Neural cell (in vitro differentiated cells): ENCODE measurements around the gene TOB1.

Experiments
- EP300 ChIP-seq: fragments of 450-650 bp; conservative IDR thresholded peaks from 2 replicates; pipeline ENCODE4 v1.6.1; 2014; ENCODE audit warnings: antibody characterized with exemption, mild to moderate bottlenecking, moderate library complexity; ENCODE audit not compliant: poor library complexity, severe bottlenecking
- MXI1 ChIP-seq: fragments of 450-650 bp; conservative IDR thresholded peaks from 2 replicates; pipeline ENCODE4 v1.6.1; 2014; ENCODE audit warnings: antibody characterized with exemption, mild to moderate bottlenecking; ENCODE audit not compliant: poor library complexity, severe bottlenecking
- TAF1 ChIP-seq: IDR thresholded peaks from 2 replicates; pipeline ENCODE4 v1.6.1; 2012; ENCODE audit warnings: low read depth

- no peak for TF ChIP-seq TAF1
- TF ChIP-seq MXI1: no peak
- no peak for TF ChIP-seq EP300
These were observed 50.8 kb downstream of the TOB1 start for GRCh38 chr17:50815400-50815799.
